Measurements from ENCODE around the gene SMIM20.

Gene SMIM20

DNA sequence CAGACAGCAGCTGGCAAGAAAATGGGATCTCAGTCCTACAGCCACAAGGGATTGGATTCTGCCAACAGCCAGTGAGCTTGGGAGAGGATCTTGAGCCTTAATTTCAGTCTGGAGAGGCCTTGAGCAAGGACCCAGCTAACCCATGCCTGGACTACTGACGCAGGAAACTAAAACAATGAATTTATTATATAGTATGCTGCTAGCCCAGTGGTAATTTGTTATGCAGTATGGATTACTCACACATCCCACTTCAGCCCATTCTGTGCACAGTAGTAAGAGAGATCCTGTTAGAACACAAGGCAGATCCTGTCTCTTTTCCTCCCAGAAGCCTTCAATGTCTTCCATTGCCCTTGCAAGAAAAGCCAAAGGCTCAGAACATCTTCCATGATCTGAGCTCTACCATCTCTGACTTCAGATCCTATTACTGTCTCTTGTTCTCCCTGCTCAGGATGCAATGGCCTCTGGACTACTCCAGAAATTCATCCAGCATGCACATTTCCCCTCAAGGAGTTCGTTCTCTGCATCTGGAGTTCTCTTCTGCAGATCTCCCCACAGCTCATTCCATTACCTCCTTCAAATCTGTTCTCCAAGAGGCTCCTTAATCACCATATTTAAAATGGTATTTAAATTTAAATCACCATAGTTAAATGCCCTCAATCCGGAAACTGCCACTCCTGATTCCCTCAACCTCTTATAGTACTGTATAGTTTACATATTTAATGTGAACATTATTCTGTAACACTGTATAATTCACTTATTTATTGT lies 27.6 kb downstream of the SMIM20 start:
- Mint-ChIP-seq H3K9me3 (peaks cover 0 to 2% of the 10 kb centered on the region in 2 donors), H3K27ac (peak overlapping the region in 1 of 2 donors; percentile 16), H3K4me3 (no peak overlapping the region), H3K36me3 (ENCODE audit: insufficient read depth) (no peaks in the 10 kb centered on the region), H3K27me3 (peaks cover 26 to 47% of the 10 kb centered on the region in 2 donors), H3K4me1 (ENCODE audit: low read depth in 2 of 2) (peaks cover 6 to 15% of the 10 kb centered on the region in 2 donors)
- ATAC-seq (replicated peaks) (no peak), DNase-seq (no peak)

DNA sequence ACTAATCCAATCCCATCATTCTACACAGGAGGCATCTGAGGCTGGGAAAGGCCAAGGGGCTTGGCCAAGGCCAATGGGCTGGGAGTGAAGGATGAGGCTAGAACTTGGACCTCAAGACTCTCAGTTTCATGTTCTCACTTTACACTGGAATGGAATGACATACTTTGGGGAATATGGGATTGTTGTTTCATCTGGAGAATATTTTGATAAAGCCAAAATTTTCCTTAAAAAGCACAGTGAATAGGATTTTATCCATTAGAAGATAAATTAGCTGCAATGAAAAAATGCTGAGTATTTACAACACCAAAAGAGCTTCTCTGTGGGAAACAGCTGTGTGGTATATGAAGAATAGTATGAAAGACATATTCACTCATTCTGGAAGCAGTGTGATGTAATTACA lies 29.3 kb downstream of the SMIM20 start:
- no peaks in the 10 kb centered on the region for H3K36me3 Mint-ChIP-seq (ENCODE audit: insufficient read depth)
- ATAC-seq (replicated peaks) (no peak), DNase-seq (no peak)
- peaks cover 34 to 51% of the 10 kb centered on the region in 2 donors for H3K27me3 Mint-ChIP-seq
- peaks cover 0 to 2% of the 10 kb centered on the region in 2 donors for H3K9me3 Mint-ChIP-seq
- H3K4me3 Mint-ChIP-seq = no peak overlapping the region
- H3K4me1 Mint-ChIP-seq (ENCODE audit: low read depth in 2 of 2) = peaks cover 2 to 7% of the 10 kb centered on the region in 2 donors
- H3K27ac Mint-ChIP-seq = no peak overlapping the region

DNA sequence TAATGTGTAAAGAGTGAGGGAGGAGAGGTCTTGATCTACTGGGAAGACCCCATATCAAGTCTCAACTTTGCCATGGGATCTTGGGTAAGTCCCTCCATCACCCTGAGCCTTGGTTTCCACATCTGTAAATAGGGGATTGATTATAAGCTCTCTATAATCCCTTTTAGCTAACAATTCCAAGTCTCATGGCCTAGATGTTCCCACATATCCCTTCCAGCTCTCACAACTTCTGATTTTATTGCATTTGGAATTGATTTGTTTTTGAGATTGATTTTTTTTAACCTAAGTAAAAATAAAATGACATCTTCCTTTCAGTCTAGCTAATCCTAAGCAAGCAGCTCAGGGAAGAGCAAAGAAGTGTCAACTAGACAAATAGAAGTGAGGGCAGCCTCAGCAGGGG lies 29.8 kb downstream of the SMIM20 start:
- no peak overlapping the region for H3K27ac Mint-ChIP-seq
- ATAC-seq (replicated peaks) = no peak
- H3K36me3 Mint-ChIP-seq (ENCODE audit: insufficient read depth) = no peaks in the 10 kb centered on the region
- no peak for DNase-seq
- H3K4me3 Mint-ChIP-seq = no peak overlapping the region
- peaks cover 1 to 2% of the 10 kb centered on the region in 2 donors for H3K4me1 Mint-ChIP-seq (ENCODE audit: low read depth in 2 of 2)
- peaks cover 35 to 52% of the 10 kb centered on the region in 2 donors for H3K27me3 Mint-ChIP-seq
- H3K9me3 Mint-ChIP-seq = peaks cover 0 to 1% of the 10 kb centered on the region in 2 donors

DNA sequence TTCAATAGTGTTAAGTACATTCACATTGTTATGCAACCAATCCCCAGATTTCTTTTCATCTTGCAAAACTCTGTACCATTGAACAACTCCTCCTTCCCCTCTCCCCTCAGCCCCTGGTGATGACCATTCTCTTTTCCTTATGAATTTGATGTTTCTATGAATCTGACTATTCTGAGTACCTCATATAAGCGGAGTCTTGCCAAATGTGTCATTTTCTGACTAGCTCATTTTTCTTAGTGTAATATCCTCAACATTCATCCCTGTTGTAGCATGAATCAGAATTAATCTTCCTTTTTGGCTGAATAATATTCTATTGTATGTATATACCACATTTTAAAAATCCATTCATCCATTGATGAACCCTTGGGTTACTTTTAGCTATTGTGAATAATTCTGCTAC lies 34.0 kb downstream of the SMIM20 start:
- H3K4me1 Mint-ChIP-seq (ENCODE audit: low read depth in 2 of 2) = no peaks in the 10 kb centered on the region
- H3K27me3 Mint-ChIP-seq = peaks cover 45 to 64% of the 10 kb centered on the region in 2 donors
- H3K27ac Mint-ChIP-seq = no peak overlapping the region
- H3K36me3 Mint-ChIP-seq (ENCODE audit: insufficient read depth) = no peaks in the 10 kb centered on the region
- no peak for ATAC-seq (replicated peaks)
- H3K4me3 Mint-ChIP-seq = no peak overlapping the region
- no peaks in the 10 kb centered on the region for H3K9me3 Mint-ChIP-seq
- no peak for DNase-seq

DNA sequence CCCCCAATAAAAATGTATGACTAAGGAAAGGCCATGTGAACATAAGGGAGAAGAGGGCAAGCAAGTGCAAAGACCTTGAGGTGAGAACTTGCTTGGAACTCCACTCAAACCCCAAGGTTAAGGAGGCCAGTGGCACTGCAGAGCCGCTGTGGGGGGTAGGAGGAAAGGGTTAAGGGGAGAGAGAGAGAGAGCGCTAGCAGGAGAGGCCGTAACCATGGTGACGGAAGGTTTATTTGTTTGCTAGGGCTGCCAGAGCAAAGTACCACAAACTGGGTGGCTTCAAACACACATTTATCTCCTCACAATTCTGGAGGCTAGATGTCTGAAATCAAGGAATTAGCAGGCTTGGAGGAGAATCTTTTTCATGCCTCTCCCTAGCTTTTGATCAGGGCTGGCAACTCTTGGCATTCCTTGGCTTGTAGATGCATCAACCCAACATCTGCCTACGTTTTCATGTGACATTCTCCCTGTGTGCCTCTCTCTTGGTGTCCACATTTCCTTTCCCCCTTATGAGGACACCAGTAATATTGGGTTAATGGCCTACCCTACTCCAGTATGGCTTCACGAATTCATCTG lies 35.2 kb downstream of the SMIM20 start:
- ATAC-seq (replicated peaks) = no peak
- no peaks in the 10 kb centered on the region for H3K4me1 Mint-ChIP-seq (ENCODE audit: low read depth in 2 of 2)
- no peak for DNase-seq
- no peaks in the 10 kb centered on the region for H3K36me3 Mint-ChIP-seq (ENCODE audit: insufficient read depth)
- peaks cover 45 to 73% of the 10 kb centered on the region in 2 donors for H3K27me3 Mint-ChIP-seq
- H3K27ac Mint-ChIP-seq = no peak overlapping the region
- H3K9me3 Mint-ChIP-seq = no peaks in the 10 kb centered on the region
- H3K4me3 Mint-ChIP-seq = no peak overlapping the region

DNA sequence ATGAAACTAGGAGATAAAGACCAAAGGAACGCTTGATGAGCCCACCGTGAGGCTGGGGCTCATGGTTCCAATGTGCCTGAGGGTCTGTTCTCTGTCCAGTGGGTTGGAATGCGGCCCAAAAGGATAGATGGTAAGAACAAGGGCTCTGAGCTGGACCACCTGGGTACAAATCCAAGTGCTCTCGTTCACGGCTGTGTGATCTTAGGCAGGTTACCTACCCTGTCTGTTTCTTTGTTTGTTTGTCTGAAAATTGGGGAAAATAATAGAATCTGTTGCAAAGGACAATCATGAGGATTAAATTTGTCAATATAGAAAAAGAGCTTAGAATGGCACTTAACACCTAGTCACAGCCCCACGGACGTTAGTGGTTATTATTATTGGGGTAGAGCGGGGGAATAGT lies 36.0 kb downstream of the SMIM20 start:
- H3K9me3 Mint-ChIP-seq = no peaks in the 10 kb centered on the region
- H3K36me3 Mint-ChIP-seq (ENCODE audit: insufficient read depth) = no peaks in the 10 kb centered on the region

DNA sequence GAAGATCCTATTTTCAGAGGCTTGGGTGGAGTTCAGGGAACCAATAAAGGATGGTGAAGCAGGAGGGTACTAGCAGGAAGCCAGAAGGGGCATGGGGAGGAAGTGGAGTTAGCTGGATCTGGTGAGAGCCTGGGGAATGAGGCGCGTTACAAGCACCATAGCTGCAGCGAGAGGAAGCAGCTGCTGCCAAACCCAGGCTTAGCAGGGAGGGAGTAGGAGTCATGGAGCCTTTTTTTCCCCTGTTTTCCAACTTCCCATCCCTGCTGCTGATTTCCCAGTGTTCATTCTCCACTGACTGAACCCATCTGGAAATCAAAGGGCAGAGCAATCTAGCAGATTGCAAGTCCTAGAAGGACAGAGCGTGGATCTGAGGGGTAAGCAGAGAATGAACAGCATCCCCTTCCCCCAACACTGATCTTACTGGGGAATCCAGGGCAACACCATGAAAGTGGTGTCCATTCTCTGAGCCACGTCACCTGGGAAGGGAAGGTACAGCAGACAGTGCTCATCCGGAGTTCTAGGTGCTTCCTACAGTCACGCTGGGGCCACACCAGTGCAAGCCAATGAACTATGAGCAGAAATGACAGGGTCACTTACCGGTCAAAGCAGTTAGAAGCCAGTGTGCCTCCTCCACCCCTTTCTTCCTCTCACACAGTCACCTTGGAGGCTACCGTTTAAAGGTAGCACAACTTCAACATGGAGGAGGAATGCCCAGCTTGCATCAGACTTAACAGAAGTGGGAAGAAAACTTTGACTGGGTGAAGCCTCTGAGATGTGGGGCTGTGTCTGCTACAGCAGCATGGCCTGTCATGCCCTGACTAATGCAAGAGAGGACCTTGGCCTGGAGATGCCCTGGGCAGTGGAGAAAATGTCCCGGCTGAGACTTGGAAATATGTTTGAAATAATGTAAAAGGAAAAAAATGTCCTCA lies 36.7 kb downstream of the SMIM20 start:
- H3K9me3 Mint-ChIP-seq = no peaks in the 10 kb centered on the region
- ATAC-seq (replicated peaks) (no peak), DNase-seq (no peak)
- H3K27ac Mint-ChIP-seq = no peak overlapping the region
- H3K4me1 Mint-ChIP-seq (ENCODE audit: low read depth in 2 of 2) = no peaks in the 10 kb centered on the region
- no peaks in the 10 kb centered on the region for H3K36me3 Mint-ChIP-seq (ENCODE audit: insufficient read depth)
- no peak overlapping the region for H3K4me3 Mint-ChIP-seq
- peaks cover 45 to 78% of the 10 kb centered on the region in 2 donors for H3K27me3 Mint-ChIP-seq

More for the DNA sequence above, 36.0 kb downstream of the SMIM20 start:
- DNase-seq (no peak), ATAC-seq (replicated peaks) (no peak)
- peaks cover 45 to 76% of the 10 kb centered on the region in 2 donors for H3K27me3 Mint-ChIP-seq
- no peaks in the 10 kb centered on the region for H3K4me1 Mint-ChIP-seq (ENCODE audit: low read depth in 2 of 2)
- no peak overlapping the region for H3K4me3 Mint-ChIP-seq
- no peak overlapping the region for H3K27ac Mint-ChIP-seq

DNA sequence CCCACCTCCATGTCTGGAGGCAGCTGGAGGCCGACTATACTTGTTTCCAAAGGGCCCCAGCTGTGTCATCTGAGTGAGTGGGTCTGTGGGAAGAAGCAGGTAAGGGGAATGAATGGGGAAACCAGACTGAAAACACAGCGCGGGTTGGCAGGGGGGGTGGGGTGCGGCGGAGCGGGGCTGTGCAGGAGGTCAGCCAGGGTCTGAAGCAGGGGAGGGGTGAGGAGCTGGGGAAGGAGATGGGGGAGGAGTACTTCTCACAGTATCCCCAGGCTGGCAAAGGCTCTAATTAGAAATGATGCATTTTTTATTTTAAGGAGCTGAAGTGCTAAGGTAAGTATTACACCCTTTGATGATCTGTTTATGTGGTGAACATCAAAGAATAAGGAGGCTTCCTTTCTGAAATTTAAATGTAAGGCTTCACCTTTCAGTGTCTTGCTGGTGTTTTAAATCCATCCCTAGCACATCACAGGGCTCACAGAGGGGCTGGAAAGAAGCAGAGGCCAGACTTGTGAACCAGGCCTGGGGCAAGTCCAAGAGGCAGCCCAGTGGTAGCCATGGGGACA lies 37.5 kb downstream of the SMIM20 start:
- no peak overlapping the region for H3K27ac Mint-ChIP-seq
- ATAC-seq (replicated peaks) = no peak
- no peak for DNase-seq
- H3K4me1 Mint-ChIP-seq (ENCODE audit: low read depth in 2 of 2) = no peaks in the 10 kb centered on the region
- no peak overlapping the region for H3K4me3 Mint-ChIP-seq
- peaks cover 0 to 1% of the 10 kb centered on the region in 2 donors for H3K9me3 Mint-ChIP-seq
- H3K27me3 Mint-ChIP-seq = peaks cover 46 to 83% of the 10 kb centered on the region in 2 donors
- H3K36me3 Mint-ChIP-seq (ENCODE audit: insufficient read depth) = no peaks in the 10 kb centered on the region

DNA sequence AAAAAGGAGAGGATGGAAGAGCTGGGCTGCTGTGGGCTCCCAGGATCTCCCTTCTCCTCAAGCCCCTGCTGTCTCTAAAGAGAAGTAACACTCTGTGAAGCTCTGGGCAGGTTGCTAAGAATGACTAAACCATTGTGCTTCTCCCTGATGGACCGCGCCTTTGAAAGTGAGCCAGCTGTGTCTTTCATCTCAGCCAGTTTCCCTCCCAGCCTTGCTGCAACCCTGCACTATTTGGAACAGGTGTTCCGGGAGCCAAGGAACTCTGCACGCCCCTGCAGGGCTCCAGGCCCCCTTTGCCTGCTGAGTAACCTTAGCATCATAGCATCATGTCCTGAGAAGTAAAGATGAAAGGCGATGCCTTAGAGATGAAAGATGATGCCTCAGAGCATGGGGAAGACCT lies 39.7 kb downstream of the SMIM20 start:
- H3K4me1 Mint-ChIP-seq (ENCODE audit: low read depth in 2 of 2) = no peaks in the 10 kb centered on the region
- DNase-seq = no peak
- no peak overlapping the region for H3K27ac Mint-ChIP-seq
- no peak for ATAC-seq (replicated peaks)
- peaks cover 0 to 1% of the 10 kb centered on the region in 2 donors for H3K9me3 Mint-ChIP-seq
- H3K36me3 Mint-ChIP-seq (ENCODE audit: insufficient read depth) = no peaks in the 10 kb centered on the region
- H3K27me3 Mint-ChIP-seq = peaks cover 35 to 72% of the 10 kb centered on the region in 2 donors
- H3K4me3 Mint-ChIP-seq = no peak overlapping the region

DNA sequence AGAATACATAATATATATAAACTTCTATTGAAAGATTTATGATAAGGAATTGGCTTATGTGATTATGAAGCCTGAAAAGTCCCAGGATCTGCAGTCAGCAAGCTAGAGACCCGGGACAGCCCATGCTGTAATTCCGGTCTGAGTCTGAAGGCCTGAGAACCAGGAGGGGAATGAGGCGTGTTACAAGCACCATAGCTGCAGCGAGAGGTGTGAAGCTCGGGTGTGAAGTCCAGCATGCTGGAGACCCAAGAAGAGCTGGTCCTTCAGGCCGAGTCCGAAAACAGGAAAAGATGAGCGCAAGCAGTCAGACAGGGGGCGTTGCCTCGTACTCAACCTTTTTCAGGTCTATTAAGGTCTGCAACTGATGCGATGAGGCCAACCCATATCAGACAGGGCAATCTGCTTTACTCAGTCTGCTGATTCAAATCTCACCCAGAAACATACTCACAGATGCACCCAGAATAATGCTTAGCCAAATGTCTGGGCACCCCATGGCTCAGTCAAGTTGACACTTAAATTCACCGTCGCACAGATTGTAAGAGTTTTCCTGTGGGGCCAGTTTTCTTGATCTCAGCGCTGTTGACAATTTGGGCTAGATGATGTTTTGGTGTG lies 40.4 kb downstream of the SMIM20 start:
- ATAC-seq (replicated peaks) (no peak), DNase-seq (no peak)
- Mint-ChIP-seq H3K9me3 (peaks cover 0 to 1% of the 10 kb centered on the region in 2 donors), H3K4me1 (ENCODE audit: low read depth in 2 of 2) (no peaks in the 10 kb centered on the region), H3K36me3 (ENCODE audit: insufficient read depth) (no peaks in the 10 kb centered on the region), H3K27ac (no peak overlapping the region), H3K27me3 (peaks cover 31 to 65% of the 10 kb centered on the region in 2 donors), H3K4me3 (no peak overlapping the region)

DNA sequence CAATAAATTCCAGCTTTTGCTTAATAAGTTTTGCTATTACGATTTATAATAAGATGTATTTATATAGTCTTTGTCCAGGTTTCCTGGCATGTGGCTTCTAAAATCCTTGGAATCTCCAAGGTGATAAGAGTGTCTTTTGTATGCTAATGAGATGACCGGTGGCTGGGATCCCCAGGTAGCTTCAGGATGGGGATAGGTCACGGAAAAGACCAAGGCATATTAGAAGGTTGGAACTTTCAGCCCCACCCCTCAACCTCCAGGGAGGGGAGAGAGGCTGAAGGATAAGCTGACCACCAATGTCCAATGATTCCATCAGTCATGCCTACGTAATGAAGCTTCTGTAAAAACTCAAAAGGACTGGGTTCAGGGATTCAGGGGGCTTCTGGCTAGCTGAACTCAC lies 41.7 kb downstream of the SMIM20 start:
- no peaks in the 10 kb centered on the region for H3K36me3 Mint-ChIP-seq (ENCODE audit: insufficient read depth)
- H3K9me3 Mint-ChIP-seq = peaks cover 0 to 1% of the 10 kb centered on the region in 2 donors
- H3K4me1 Mint-ChIP-seq (ENCODE audit: low read depth in 2 of 2) = no peaks in the 10 kb centered on the region
- no peak overlapping the region for H3K27ac Mint-ChIP-seq
- ATAC-seq (replicated peaks) = no peak
- no peak overlapping the region for H3K4me3 Mint-ChIP-seq
- H3K27me3 Mint-ChIP-seq = peaks cover 21 to 52% of the 10 kb centered on the region in 2 donors
- no peak for DNase-seq

DNA sequence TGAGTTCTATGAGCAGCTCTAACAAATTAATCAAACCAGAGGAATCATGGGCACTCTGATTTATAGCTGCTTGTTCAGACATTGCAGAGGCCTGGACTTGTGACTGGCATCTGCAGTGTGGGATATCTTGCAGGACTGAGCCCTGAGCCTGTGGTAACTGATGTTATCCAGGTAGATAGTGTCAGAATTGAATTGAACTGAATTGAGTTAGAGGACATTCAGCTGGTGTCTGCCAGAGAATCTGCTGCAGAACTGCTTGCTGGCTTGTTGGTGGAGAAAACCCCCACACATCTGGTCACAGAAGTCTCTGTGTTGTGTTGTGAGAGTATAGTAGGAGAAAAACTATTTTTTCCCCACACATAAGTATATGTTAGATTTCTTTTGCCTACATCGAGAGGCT lies 42.2 kb downstream of the SMIM20 start:
- Mint-ChIP-seq H3K27ac (no peak overlapping the region), H3K27me3 (peaks cover 15 to 47% of the 10 kb centered on the region in 2 donors)

DNA sequence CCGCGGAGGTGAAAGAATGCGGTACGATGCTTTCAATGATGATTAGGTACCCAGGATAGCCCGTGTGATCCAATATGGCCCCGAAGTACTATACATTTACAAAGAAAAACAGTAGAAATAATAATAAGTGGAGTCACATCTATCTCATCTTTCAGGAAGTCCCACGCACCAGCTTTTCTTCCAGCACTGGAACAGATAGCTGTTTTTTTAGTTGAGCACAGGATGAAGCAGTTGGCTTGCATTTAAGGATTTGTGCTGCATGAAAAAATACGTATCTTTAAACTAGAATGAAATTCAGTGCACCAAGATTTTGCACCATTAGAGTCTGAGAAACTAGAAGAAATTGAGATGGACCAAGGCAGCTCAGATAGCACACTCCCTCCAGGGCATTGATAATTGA lies 44.1 kb downstream of the SMIM20 start:
- Mint-ChIP-seq H3K4me3 (no peak overlapping the region), H3K27me3 (peaks cover 6 to 28% of the 10 kb centered on the region in 2 donors), H3K36me3 (ENCODE audit: insufficient read depth) (no peaks in the 10 kb centered on the region), H3K27ac (no peak overlapping the region), H3K9me3 (peaks cover 0 to 1% of the 10 kb centered on the region in 2 donors), H3K4me1 (ENCODE audit: low read depth in 2 of 2) (no peaks in the 10 kb centered on the region)
- ATAC-seq (replicated peaks) (no peak), DNase-seq (no peak)

More for the DNA sequence above, 42.2 kb downstream of the SMIM20 start:
- ATAC-seq (replicated peaks) (no peak), DNase-seq (no peak)
- H3K4me1 Mint-ChIP-seq (ENCODE audit: low read depth in 2 of 2) = no peaks in the 10 kb centered on the region
- no peak overlapping the region for H3K4me3 Mint-ChIP-seq
- peaks cover 0 to 1% of the 10 kb centered on the region in 2 donors for H3K9me3 Mint-ChIP-seq
- no peaks in the 10 kb centered on the region for H3K36me3 Mint-ChIP-seq (ENCODE audit: insufficient read depth)

Data from effector memory CD8-positive, alpha-beta T cell (primary cell).